ENCODE measurements around the gene NDRG2.
"Not testable (repeated sequence)": the region's sequence is repeated elsewhere in the genome, so short reads cannot be mapped to it uniquely, and the experiment has no call there.

The NDRG2 gene

GRCh38 chr14:21055432-21056117 lies 30.7 kb upstream of the NDRG2 start:
- DNase-seq = no peak

- DNase-seq = no peak
Measured at GRCh38 chr14:21054768-21055145, 29.9 kb upstream of the NDRG2 start.

DNA sequence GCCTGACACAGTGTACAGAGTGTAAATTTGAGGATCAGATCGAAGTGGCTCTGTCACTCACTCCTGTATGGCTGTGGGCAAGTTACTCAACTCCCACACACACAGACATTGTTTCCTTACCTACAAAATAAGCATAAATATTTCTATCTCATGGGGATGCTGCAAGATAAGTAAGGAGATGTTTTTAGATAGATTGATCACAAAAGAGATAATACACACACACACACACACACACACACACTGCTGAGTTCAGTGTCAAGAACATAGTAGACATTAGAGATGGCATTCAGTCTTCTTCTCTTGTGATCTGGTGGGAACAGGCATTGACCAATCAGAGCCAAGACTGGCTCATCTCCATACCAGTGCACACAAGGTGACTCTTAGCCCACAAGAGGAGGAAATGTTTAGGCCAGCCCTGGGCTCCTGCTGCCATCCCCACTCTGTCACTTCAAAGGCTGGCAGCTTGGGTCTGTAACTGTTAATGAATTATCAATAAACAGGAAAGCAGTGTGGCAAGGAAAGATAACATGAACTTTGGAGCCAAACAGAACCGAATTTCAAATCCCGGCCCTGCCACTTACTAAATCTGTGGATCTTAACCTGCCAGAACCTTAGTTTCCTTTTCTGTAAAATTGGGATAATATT lies 29.4 kb upstream of the NDRG2 start:
- no peak for DNase-seq

- no peak for DNase-seq
Measured at GRCh38 chr14:21053184-21054122, 28.6 kb upstream of the NDRG2 start.

DNA sequence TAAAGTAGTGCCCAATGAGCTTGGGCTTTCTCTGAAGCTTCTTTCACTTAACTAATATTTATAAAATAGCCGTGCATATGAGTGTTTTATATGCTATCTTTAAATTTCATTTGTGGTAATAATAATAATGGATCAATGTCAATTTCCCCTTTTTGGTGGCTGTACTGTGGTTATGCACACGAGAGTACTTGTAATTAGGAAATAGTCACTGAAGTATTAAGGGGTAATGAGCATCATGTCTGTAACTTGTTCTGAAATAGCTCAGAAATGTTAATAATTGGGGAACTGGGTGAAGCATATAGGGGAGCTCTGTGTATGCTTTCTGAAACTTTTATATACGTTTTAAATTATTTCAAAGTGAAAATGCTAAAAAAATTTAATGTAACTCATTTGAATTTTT lies 25.7 kb upstream of the NDRG2 start:
- DNase-seq = no peak

DNA sequence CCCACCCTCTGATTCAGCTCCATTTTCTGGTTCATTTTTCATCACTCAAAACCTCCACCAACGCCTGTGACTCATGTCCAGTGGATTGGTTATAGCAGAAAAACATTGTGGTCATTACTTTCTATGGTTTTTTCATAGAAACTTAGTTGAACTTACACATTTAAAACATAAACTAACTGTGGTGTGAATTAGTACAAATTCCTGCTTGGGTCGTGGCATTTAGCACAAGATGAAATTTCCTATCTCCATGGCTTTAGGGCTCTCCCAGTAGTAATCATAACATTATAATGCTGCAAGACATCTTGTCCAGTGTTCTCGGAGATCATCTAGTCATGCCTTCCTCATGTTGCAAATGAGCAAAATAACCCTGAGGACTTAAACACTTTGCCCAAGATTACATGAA lies 24.4 kb upstream of the NDRG2 start:
- no peak for DNase-seq

DNA sequence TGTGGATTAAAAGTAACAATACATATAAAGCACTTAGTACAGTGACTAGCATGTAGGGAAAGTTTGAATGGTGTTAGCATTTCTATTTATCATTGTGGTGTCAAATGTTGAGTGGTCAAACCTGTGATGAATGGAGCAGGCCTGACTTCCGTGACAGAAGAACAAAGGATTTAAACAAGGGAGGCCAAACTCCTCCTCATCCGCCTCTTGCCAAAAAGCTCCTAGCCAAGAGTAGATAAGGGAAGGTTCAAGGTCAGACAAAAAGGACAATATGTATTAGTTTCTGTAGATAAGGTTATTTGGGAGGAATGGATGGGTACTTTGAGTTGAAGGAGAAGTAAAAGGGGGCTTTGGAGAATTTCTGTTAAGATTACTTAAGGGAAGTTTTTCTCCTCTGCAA lies 23.8 kb upstream of the NDRG2 start:
- DNase-seq = no peak

DNA sequence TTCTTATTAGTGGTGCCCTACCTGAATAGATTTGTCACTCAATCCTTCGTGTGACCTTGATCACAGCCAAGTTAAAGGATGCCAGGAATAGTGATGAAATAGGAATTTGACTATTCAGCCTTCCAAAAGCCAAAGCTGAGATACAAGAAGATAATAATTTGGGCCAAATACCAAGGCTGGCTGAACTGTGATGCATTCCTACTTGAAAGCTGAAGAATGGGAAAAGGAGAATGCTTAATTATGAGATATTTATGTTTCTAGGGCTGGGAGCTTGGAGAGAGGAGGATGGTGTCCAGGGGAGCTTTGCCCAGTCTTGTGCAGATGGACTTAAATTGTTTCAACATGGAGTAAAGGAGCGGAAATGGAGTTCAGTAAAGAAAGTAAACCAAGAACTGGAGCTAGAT lies 22.5 kb upstream of the NDRG2 start:
- DNase-seq = no peak

GRCh38 chr14:21043974-21044618 lies 19.2 kb upstream of the NDRG2 start:
- no peak for DNase-seq

GRCh38 chr14:21043387-21043973 lies 18.6 kb upstream of the NDRG2 start:
- no peak for DNase-seq

- DNase-seq = no peak
Measured at GRCh38 chr14:21042918-21043317, 18.1 kb upstream of the NDRG2 start.

DNA sequence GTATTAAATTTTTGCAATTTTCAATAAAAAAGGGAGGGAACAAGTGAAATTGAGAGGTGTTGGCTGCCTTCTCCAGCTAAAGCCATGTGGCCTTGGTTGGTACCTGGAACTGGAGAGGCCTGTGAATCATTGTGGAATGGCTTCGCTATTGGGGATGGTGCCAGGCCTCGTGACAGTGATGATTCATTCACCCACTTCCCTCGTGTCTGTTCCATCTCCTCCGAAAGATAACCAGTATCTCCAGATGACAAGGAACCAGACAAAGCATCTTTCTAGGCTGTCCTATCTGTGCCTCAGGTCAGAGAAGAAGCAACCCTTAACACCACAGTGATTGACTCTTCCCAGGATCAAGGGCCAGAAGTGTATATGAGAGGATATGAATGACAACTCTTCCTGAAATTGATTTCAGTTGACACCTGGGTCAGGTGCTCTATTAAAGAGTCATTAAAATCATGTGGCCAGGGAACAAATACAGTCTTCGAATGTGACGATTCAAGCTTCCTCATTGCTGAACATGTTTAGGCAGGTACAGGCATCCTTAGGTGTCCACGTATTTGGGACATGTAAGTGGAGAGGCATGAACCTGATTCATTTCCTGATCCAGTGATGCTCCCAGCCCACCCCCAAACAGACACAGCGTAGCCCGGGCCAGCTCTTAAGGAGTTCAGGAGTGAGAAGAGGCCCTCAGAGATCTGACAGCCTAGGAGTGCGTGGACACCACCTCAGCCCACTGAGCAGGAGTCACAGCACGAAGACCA lies 17.0 kb upstream of the NDRG2 start, which contains the start of gene RNASE7:
TSS of gene RNASE7 (plus strand) at position 687 of the 758 bp plus-strand sequence. CDS start 631 bp downstream, outside the sequence.
- no peak for DNase-seq

GRCh38 chr14:21040941-21041340 lies 16.1 kb upstream of the NDRG2 start:
- not testable (repeated sequence) for DNase-seq

DNA sequence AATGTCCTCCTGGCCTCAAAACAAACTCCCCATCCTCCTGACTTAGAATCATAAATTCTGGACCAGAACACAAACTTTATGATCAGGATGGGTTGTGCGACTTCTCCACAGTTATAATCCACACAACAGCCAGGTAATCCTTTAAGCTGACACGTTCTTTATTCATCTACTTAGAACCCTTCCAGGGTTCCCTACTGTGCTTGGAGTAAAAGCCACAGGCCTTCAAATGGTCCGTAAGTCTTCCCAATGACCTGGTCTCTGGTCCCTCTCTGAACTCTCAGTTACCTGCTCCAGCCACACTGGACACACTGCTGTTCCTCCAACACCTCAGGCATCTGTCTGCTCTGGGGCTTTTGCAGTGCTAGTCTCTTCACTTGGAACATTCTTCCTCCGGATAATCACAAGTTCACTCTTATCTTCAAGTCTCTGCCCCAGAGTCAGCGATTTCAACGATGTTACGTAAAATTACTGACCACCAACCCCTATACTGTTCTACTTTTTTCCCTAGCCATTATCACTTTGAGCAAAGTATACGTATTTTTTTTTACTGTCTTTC lies 15.6 kb upstream of the NDRG2 start:
- no peak for DNase-seq

DNA sequence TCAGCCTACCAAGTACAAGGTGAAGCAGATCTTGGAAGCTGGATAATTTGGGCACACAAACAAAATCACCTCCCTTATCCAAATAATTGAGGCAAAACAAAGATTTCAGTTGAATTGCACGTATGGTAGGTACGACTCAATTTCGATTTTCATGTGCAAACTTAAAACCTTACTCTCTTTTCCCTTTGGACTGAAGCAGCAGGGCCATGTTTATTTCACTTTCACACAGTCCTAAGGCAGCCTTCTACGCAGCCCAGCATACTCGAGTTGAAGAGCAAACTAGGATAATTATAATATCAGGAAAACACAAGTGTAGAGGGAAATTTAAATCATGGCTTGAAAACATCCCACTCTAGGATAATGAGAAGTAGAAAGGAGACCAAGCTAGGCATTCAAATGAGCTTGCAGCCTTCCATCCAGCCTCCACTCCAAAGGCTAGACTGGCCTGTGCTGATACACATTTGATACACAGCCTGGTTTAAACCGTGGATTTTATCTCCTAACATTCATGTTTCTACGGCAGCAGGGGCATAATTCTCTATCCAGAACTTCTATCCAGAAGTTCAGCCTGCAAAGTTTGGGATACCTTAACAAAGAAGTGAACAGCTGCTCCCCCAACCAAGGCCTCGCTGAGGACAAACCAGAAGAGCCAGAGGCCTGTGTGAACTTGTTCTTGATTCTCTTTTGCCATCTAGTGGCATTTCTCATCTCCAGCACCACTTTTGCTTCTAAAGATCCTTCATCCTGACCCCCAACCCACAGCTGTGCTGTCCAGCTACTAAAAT lies 14.9 kb upstream of the NDRG2 start:
- no peak for DNase-seq

DNA sequence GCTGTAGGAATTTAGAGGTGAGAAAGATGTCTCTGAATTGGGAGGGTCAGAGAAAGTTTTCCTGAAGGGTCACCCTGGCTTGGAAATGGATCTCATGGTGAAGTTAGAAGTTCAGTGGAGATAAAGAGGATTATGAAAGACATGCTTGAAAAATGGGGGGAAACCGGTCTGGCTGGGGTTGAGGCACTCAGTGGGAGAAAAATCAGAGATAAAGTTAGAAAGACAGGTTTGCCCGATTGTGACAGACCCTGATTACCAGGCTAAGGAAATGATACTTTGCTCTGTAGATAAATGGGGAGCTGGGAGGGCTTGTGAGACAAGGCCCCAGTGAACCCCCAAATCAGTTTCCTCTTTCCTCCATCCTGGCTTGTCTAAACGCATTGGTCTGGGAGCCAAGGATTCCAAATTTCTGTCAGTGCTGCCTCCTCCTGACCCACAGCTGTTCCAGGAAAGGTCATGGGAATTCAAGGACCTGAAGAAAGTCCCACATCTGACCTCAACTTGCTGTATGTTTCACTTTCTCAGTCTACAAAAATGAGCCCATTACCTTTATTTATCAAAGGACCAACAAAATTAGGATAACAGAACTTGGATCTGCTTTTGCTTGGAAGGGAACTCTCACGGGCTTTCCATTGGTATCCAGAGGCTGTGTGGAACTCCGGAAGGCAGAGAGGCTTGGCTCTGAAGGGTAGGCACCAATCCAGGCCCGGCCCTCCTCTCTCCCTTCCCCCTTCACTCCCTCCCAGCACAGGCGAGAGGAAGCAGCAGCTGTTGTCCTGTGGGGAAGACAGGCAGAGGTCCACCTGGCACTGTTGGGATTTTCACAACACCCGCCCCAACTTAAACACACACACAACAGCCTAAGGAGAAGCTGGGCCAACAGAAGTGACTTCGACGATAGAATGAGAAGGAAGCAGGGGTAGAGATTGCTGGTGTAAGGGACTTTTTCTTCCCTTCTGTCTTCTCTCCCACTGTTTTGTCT lies 13.9 kb upstream of the NDRG2 start:
- DNase-seq = no peak

- no peak for DNase-seq
Measured at GRCh38 chr14:21037156-21037555, 12.3 kb upstream of the NDRG2 start.

DNA sequence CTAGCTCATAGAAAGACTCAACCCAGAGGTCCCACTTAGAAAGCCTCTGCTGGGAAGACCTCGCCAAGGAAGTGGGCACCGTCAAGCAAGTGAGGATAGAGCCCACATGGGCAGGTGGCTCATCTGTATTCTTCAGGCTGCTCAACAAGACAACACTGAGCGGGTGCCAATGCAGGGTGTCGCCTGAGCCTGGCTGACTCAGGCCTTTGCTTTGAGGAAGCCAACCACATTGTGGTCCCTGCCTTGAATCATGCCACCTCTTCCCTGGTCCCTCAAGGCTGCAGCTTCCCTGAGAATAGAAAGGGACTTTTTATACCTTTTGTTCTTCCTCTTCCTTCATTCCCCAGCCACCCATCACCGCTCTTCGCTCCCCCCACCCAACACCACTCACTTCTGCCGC lies 11.9 kb upstream of the NDRG2 start:
- no peak for DNase-seq

DNA sequence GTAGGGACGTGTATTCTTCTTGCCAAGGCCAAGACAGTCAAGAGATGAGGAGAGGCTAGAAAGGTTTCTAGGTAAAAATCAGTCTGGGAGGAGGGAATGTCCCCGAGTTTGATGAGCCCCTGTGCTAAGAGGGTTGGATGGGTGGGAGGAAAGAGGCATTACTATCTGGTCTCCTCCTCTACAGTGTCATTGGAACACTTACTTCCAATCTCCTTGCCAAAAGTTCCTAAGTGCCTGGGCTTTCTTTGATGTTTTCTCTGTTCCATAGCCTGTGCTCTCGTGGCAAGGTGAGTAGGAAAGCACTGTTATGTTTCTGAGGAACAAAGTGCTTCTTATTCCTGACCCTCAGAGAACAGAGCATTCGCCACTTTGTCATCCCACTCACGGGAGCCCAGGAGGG lies 9.8 kb upstream of the NDRG2 start, which contains the start of gene RNASE13:
TSS of gene RNASE13 (minus strand) at position 101 of the 400 bp plus-strand sequence. CDS start 519 bp downstream, outside the sequence.
- no peak for DNase-seq

All from stimulated activated CD8-positive, alpha-beta memory T cell treated with anti-CD3 and anti-CD28 coated beads, Interleukin-4, amount 100 ng/mL, for 48 hours (primary cell).